Calu3 (cell line): ENCODE results near the gene RCL1. TPM values are rescaled to one million over a fixed set of nuclear protein-coding genes. Genes with fewer than 3 reads are reported as not detected.

Source experiments
- BruUV-seq: library from RNA; stranded (reverse); fragments of 400-500 nt; replicated peaks from 2 replicates; lab custom pipeline; 2021; lab: Mats Ljungman, UMichigan
- CTCF ChIA-PET: fragments of 300-600 bp; sonication (Branson Sonifier 250); formaldehyde crosslinking; loops from one replicate; lab custom pipeline; 2022; ENCODE audit warnings: antibody characterized with exemption; lab: Charles Lee
- DNase-seq: peaks from one replicate; pipeline ENCODE4 v3.0.0; 2022
- H3K27ac Mint-ChIP-seq: one replicate; pipeline ENCODE4 v1.8.0; 2022; ENCODE audit warnings: mixed read lengths; ENCODE audit not compliant: unreplicated experiment
- H3K27me3 Mint-ChIP-seq: one replicate; pipeline ENCODE4 v1.8.0; 2022; ENCODE audit warnings: mixed read lengths; ENCODE audit not compliant: unreplicated experiment
- H3K36me3 Mint-ChIP-seq: one replicate; pipeline ENCODE4 v1.8.0; 2022; ENCODE audit warnings: mild to moderate bottlenecking, moderate library complexity, mixed read lengths; ENCODE audit not compliant: insufficient read depth, unreplicated experiment
- H3K4me1 Mint-ChIP-seq: one replicate; pipeline ENCODE4 v1.8.0; 2022; ENCODE audit warnings: mild to moderate bottlenecking, low read depth, mixed read lengths; ENCODE audit not compliant: unreplicated experiment
- H3K4me3 Mint-ChIP-seq: one replicate; pipeline ENCODE4 v1.8.0; 2022; ENCODE audit warnings: mild to moderate bottlenecking, low read depth, moderate library complexity, mixed read lengths; ENCODE audit not compliant: unreplicated experiment
- H3K9me3 Mint-ChIP-seq: one replicate; pipeline ENCODE4 v1.8.0; 2022; ENCODE audit warnings: low read depth, mixed read lengths; ENCODE audit not compliant: unreplicated experiment
- CTCF ChIP-seq: fragments of 200-600 bp; IDR thresholded peaks from one replicate; pipeline ENCODE4 v1.8.0; 2022; ENCODE audit warnings: antibody characterized with exemption; ENCODE audit not compliant: unreplicated experiment
- intact Hi-C: fragments of 100-400 bp; cut with micrococcal nuclease; formaldehyde crosslinking; loops from one replicate; pipeline ENCODE4 v1.10.0; 2022; ENCODE audit not compliant: unreplicated experiment
- total RNA-seq: library from RNA; stranded (reverse); gene quantifications from 2 replicates; pipeline ENCODE4 v1.2.3, GENCODE V29; 2022

RCL1 gene
- total RNA-seq, 1 experiment from 2014 or later = 21.3 TPM

- CTCF ChIA-PET = no interaction called here
- Mint-ChIP-seq H3K9me3 (no peaks in the 10 kb centered on the region), H3K27ac (no peak overlapping the region), H3K36me3 (no peaks in the 10 kb centered on the region), H3K4me3 (no peak overlapping the region), H3K4me1 (no peaks in the 10 kb centered on the region), H3K27me3 (no peaks in the 10 kb centered on the region)
- no peak for DNase-seq
- no TSS peak for BruUV-seq
- no peak for TF ChIP-seq CTCF
- intact Hi-C loops = loop anchor here (10.0 kb wide), 3 partner anchors 428 to 848 kb away; partner anchors contain the start of gene INSL6
Measured at GRCh38 chr9:4756420-4756819, 36.3 kb upstream of the RCL1 start.

- DNase-seq = no peak
- H3K4me1 Mint-ChIP-seq = no peaks in the 10 kb centered on the region
- H3K9me3 Mint-ChIP-seq = no peaks in the 10 kb centered on the region
- intact Hi-C loops = loop anchor here (10.0 kb wide), 1 partner anchor 75 kb away; no protein-coding TSS in a partner anchor
- H3K27ac Mint-ChIP-seq = no peak overlapping the region
- BruUV-seq = no TSS peak
- TF ChIP-seq CTCF = no peak
- H3K4me3 Mint-ChIP-seq = no peak overlapping the region
- no peaks in the 10 kb centered on the region for H3K27me3 Mint-ChIP-seq
- no peaks in the 10 kb centered on the region for H3K36me3 Mint-ChIP-seq
- CTCF ChIA-PET = interaction anchor here (0.7 to 1.0 kb wide), 2 partner anchors 20 to 24 kb away, joined by 3 to 4 read pairs; partner anchors contain the start of gene AK3
Measured at GRCh38 chr9:4760122-4760521, 32.6 kb upstream of the RCL1 start.

GRCh38 chr9:4762108-4762885 lies 30.4 kb upstream of the RCL1 start:
- Mint-ChIP-seq H3K27me3 (no peaks in the 10 kb centered on the region), H3K36me3 (no peaks in the 10 kb centered on the region), H3K4me1 (no peaks in the 10 kb centered on the region), H3K4me3 (peak overlapping the region; percentile 52), H3K27ac (no peak overlapping the region), H3K9me3 (no peaks in the 10 kb centered on the region)
- CTCF ChIA-PET = interaction anchor here (1.4 kb wide), 1 partner anchor 71 kb away, joined by 5 read pairs; no protein-coding TSS in a partner anchor
- peak; percentile 71 for DNase-seq
- peak; percentile 53 for TF ChIP-seq CTCF
- no TSS peak for BruUV-seq
- intact Hi-C loops = loop anchor here (1.0 to 10.0 kb wide), 3 partner anchors 73 to 227 kb away; no protein-coding TSS in a partner anchor

GRCh38 chr9:4762886-4763541 lies 29.7 kb upstream of the RCL1 start:
- CTCF ChIA-PET = interaction anchor here (0.6 to 1.4 kb wide), 2 partner anchors 71 to 168 kb away, joined by 5 to 6 read pairs; no protein-coding TSS in a partner anchor
- H3K27me3 Mint-ChIP-seq = no peaks in the 10 kb centered on the region
- no peaks in the 10 kb centered on the region for H3K36me3 Mint-ChIP-seq
- intact Hi-C loops = loop anchor here (1.0 to 10.0 kb wide), 3 partner anchors 72 to 226 kb away; no protein-coding TSS in a partner anchor
- H3K27ac Mint-ChIP-seq = no peak overlapping the region
- no peak for DNase-seq
- no peaks in the 10 kb centered on the region for H3K4me1 Mint-ChIP-seq
- H3K9me3 Mint-ChIP-seq = no peaks in the 10 kb centered on the region
- no TSS peak for BruUV-seq
- no peak overlapping the region for H3K4me3 Mint-ChIP-seq
- TF ChIP-seq CTCF = no peak
